Measurements from ENCODE around the gene RAET1E. TPM values are rescaled to one million over a fixed set of nuclear protein-coding genes. Genes with fewer than 3 reads are reported as not detected.
"Not testable (repeated sequence)": the region's sequence is repeated elsewhere in the genome, so short reads cannot be mapped to it uniquely, and the experiment has no call there.

The RAET1E gene
- total RNA-seq, 1 donor from 2014 or later, result 0.19 TPM

GRCh38 chr6:149924933-149925252, 27.0 kb upstream of the RAET1E start:
- Histone ChIP-seq H3K36me3 (no peaks in the 10 kb centered on the region), H3K4me1 (peaks cover 32% of the 10 kb centered on the region), H3K4me3 (peak overlapping the region; percentile 69), H3K27me3 (ENCODE audit: low read depth) (peaks cover 43% of the 10 kb centered on the region), H3K9me3 (replicated peaks) (no peaks in the 10 kb centered on the region), H3K27ac (replicated peaks) (peak overlapping the region; percentile 70)
- TF ChIP-seq CTCF (IDR thresholded peaks at IDR 0.05; ENCODE audit: borderline replicate concordance), result no peak
- intact Hi-C loops (cut with micrococcal nuclease), result loop anchor here (5.0 kb wide), 1 partner anchor 88 kb away; no protein-coding TSS in a partner anchor
- DNase-seq, result no peak

GRCh38 chr6:149924206-149924932, 26.5 kb upstream of the RAET1E start:
- Histone ChIP-seq H3K4me1 (peaks cover 32% of the 10 kb centered on the region), H3K36me3 (no peaks in the 10 kb centered on the region), H3K4me3 (no peak overlapping the region), H3K27ac (replicated peaks) (no peak overlapping the region), H3K9me3 (replicated peaks) (no peaks in the 10 kb centered on the region), H3K27me3 (ENCODE audit: low read depth) (peaks cover 37% of the 10 kb centered on the region)
- no peak for TF ChIP-seq CTCF (IDR thresholded peaks at IDR 0.05; ENCODE audit: borderline replicate concordance)
- intact Hi-C loops (cut with micrococcal nuclease), result no loop called here
- DNase-seq, result no peak

GRCh38 chr6:149923327-149923986, 25.5 kb upstream of the RAET1E start:
- peaks cover 32% of the 10 kb centered on the region for H3K4me1 ChIP-seq
- intact Hi-C loops (cut with micrococcal nuclease), result no loop called here
- peaks cover 28% of the 10 kb centered on the region for H3K27me3 ChIP-seq (ENCODE audit: low read depth)
- TF ChIP-seq CTCF (IDR thresholded peaks at IDR 0.05; ENCODE audit: borderline replicate concordance), result no peak
- H3K36me3 ChIP-seq, result no peaks in the 10 kb centered on the region
- H3K4me3 ChIP-seq, result peak overlapping the region; percentile 72
- no peak for DNase-seq
- no peaks in the 10 kb centered on the region for H3K9me3 ChIP-seq (replicated peaks)
- no peak overlapping the region for H3K27ac ChIP-seq (replicated peaks)

- peaks cover 32% of the 10 kb centered on the region for H3K4me1 ChIP-seq
- intact Hi-C loops (cut with micrococcal nuclease), result no loop called here
- H3K4me3 ChIP-seq, result peak within 1 kb of the TSS; percentile 72
- DNase-seq, result peak; percentile 89
- TF ChIP-seq CTCF (IDR thresholded peaks at IDR 0.05; ENCODE audit: borderline replicate concordance), result no peak
- H3K36me3 ChIP-seq, result no peaks in the 10 kb centered on the region
- H3K9me3 ChIP-seq (replicated peaks), result no peaks in the 10 kb centered on the region
- H3K27me3 ChIP-seq (ENCODE audit: low read depth), result peaks cover 22% of the 10 kb centered on the region
- H3K27ac ChIP-seq (replicated peaks), result no peak within 1 kb of the TSS
Measured at GRCh38 chr6:149922642-149923326, 24.9 kb upstream of the RAET1E start, which contains the start of gene RAET1G. Gene RAET1G, minus strand, starts transcription at chr6:149923121. Its CDS starts 111 bp downstream, at chr6:149923010.

GRCh38 chr6:149922091-149922490, 24.2 kb upstream of the RAET1E start:
- DNase-seq; H3K36me3 ChIP-seq; H3K27ac ChIP-seq (replicated peaks); intact Hi-C loops (cut with micrococcal nuclease); H3K9me3 ChIP-seq (replicated peaks): not testable (repeated sequence)
- peaks cover 19% of the 10 kb centered on the region for H3K27me3 ChIP-seq (ENCODE audit: low read depth)
- peaks cover 32% of the 10 kb centered on the region for H3K4me1 ChIP-seq
- peak overlapping the region; percentile 72 for H3K4me3 ChIP-seq
